ENCODE measurements around the gene BLOC1S5.
A peak's percentile ranks its signal among the peaks of the same experiment; 100 is the strongest.

BLOC1S5 gene

DNA sequence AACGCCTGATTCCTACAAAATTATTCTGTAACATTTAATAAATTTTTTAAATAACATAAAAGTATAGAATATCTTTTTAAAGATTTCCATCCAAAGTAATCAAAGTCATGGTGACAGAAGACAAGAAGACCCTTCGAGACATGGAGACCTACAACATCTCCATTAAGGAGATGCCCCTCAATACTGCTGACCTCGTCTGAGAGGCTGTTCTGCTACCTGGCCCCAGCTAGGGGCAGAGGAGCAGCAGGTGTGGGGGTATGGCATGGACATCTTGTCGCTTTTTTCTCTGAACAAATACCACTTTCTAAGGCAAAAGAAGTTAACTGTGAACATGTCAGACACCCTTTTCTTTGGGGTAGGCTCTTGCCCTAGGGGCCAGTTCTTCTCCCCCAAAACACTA, 44.1 kb downstream of the BLOC1S5 start:
- TF ChIP-seq, protein P1, sequence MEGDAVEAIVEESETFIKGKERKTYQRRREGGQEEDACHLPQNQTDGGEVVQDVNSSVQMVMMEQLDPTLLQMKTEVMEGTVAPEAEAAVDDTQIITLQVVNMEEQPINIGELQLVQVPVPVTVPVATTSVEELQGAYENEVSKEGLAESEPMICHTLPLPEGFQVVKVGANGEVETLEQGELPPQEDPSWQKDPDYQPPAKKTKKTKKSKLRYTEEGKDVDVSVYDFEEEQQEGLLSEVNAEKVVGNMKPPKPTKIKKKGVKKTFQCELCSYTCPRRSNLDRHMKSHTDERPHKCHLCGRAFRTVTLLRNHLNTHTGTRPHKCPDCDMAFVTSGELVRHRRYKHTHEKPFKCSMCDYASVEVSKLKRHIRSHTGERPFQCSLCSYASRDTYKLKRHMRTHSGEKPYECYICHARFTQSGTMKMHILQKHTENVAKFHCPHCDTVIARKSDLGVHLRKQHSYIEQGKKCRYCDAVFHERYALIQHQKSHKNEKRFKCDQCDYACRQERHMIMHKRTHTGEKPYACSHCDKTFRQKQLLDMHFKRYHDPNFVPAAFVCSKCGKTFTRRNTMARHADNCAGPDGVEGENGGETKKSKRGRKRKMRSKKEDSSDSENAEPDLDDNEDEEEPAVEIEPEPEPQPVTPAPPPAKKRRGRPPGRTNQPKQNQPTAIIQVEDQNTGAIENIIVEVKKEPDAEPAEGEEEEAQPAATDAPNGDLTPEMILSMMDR (conservative IDR thresholded peaks at IDR 0.05), result no peak
- H3K27ac ChIP-seq, result no peak overlapping the region

DNA sequence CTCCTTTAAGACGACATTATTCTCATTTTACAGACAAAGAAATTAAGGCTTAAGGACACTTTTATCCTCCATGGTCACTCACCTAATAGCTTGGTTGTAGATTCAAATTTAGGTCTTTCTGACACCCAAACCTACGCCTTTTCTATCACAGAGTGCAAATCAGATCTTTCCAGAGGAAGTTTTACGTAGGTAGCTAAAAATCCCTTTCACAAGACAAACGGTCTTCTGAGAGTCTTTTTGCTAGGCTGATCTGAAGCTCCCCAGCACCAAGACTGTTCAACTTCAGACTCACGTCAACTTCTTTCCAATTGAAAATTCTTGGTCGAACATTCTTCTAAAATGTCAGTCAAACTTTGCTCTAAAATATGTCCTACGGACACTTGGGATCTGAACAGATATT, 46.5 kb downstream of the BLOC1S5 start:
- TF ChIP-seq, protein P1 (conservative IDR thresholded peaks at IDR 0.05), result no peak
- H3K27ac ChIP-seq, result no peak overlapping the region; the same call in 1 of the 2 replicates

DNA sequence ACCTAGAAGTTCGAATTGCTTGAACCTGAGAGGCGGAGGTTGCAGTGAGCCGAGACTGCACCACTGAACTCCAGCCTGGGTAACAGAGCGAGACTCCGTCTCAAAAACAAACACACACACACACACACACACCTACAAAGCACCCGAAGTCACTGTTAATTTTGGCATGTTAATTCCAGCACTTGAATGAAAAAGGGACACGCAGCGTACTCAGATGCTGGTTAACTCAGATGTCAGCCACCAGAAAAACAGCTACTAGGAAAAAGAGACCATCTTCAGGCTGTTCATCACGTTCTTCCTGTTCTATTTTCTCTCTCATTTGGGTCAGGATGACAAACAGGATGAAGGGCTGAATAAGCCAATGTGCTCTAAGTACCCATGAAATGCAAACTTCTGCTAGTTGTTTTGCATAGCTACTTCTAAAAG, 46.9 kb downstream of the BLOC1S5 start:
- no peak overlapping the region; the same call in 1 of the 2 replicates for H3K27ac ChIP-seq
- TF ChIP-seq, protein P1 (conservative IDR thresholded peaks at IDR 0.05), result no peak

DNA sequence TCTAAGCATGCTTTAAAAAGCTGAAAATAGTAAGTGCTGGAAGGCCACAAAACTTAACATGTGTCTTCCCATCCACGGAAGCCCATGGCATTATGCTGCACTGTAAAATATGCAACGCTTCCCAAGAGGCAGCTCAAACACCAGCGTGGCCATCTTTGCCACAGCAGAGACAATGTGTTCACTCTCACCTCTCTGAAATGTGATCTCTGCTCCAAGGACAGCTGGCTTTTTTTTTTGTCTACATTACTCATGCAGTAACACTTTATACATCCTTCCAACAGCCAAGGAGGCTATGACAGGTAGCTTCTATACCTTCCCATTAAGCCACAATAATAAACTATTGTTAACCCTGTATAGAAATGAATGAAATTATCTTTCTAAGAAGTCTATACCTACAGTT, 49.2 kb downstream of the BLOC1S5 start:
- TF ChIP-seq, protein P1 (conservative IDR thresholded peaks at IDR 0.05), result no peak
- H3K27ac ChIP-seq, result no peak overlapping the region

DNA sequence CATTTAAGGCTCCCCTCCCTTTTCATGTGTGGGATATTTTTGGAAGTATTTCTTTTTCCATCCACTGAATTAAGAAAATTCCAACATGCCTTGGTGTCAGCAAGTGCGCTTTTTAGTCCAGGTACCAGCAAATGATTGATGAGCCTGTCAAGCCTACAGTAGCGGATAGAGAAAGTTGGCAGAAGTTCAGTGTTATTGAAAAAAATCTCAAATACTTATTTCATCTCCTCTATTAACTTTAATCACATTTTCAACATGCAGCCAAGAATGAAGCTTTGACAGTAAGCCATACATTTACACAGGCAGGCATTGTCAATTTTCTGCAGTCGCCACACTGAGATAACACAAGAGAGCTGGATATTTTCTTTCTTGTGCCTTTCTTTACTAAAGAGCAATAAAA, 50.4 kb downstream of the BLOC1S5 start:
- no peak overlapping the region for H3K27ac ChIP-seq
- TF ChIP-seq, protein P1 (conservative IDR thresholded peaks at IDR 0.05), result no peak

DNA sequence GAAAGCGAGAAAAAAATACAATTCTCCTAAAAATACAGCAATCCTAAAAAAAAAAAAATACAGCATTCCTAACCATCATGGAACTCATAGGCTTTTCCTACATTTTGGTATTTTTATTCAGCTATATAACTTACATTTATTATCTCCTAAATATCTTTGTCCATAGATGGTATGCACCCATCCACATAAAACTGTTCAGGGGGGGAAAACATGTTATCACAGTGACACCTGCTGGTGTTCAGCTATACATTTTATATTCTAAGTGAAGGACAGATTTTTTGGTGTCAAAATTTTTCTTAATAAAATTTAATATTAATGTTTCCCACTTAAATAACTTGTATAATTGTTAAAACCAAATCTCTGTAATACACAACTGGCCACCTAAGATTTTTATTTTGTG, 58.0 kb downstream of the BLOC1S5 start:
- TF ChIP-seq, protein P1 (conservative IDR thresholded peaks at IDR 0.05), result peak; percentile 40

DNA sequence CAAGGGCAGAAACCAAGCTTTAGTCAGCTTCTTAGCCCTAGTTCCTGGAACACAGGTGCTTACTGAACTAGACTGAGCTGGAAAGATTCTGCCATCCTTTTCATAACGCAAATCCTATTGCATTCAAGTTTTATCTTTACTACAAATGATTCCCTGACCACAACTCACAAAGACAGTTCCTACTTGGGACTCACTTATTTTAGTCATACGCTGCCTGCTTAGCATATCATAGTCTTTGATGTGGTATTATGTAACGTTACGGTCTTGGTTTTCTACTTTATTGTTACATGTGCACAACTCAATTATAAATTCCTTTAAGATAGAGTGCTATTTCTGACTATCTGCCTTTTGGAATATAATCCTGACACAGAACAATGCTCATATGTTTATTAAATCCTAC, 59.1 kb downstream of the BLOC1S5 start:
- no peak overlapping the region for H3K27ac ChIP-seq
- TF ChIP-seq, protein P1 (conservative IDR thresholded peaks at IDR 0.05), result no peak

More for the DNA sequence above, 58.0 kb downstream of the BLOC1S5 start:
- no peak overlapping the region for H3K27ac ChIP-seq
